Activated T-helper 17 cell treated with anti-CD3 and anti-CD28 coated beads, Interleukin-2, amount 50 U/mL, for 72 hours (primary cell): Measurements from ENCODE around the gene TOMT. TPM values are rescaled to one million over a fixed set of nuclear protein-coding genes. Genes with fewer than 3 reads are reported as not detected.

Source experiments
- ATAC-seq: fragments of 150-1000 bp; cut with Tn5 transposase; replicated peaks from 2 replicates; pipeline ENCODE4 v1.10.0; 2021; ENCODE audit warnings: mild to moderate bottlenecking, moderate library complexity
- H3K27ac Mint-ChIP-seq: one replicate; pipeline ENCODE4 v1.8.0; 2022; ENCODE audit warnings: mixed read lengths
- H3K27me3 Mint-ChIP-seq: one replicate; pipeline ENCODE4 v1.8.0; 2022; ENCODE audit warnings: mixed read lengths
- H3K36me3 Mint-ChIP-seq: one replicate; pipeline ENCODE4 v1.8.0; 2022; ENCODE audit warnings: low read depth, mild to moderate bottlenecking, mixed read lengths
- H3K4me1 Mint-ChIP-seq: one replicate; pipeline ENCODE4 v1.8.0; 2022; ENCODE audit warnings: mixed read lengths
- H3K4me3 Mint-ChIP-seq: one replicate; pipeline ENCODE4 v1.8.0; 2022; ENCODE audit warnings: mild to moderate bottlenecking, mixed read lengths
- H3K9me3 Mint-ChIP-seq: one replicate; pipeline ENCODE4 v1.8.0; 2022; ENCODE audit warnings: mixed read lengths
- total RNA-seq, 2 donors: library from RNA; stranded (reverse); gene quantifications; one replicate each; pipeline ENCODE4 v1.2.3, GENCODE V29; 2022

Gene TOMT
- total RNA-seq, 2 donors from 2014 or later = 0.26 TPM; not detected in 1

DNA sequence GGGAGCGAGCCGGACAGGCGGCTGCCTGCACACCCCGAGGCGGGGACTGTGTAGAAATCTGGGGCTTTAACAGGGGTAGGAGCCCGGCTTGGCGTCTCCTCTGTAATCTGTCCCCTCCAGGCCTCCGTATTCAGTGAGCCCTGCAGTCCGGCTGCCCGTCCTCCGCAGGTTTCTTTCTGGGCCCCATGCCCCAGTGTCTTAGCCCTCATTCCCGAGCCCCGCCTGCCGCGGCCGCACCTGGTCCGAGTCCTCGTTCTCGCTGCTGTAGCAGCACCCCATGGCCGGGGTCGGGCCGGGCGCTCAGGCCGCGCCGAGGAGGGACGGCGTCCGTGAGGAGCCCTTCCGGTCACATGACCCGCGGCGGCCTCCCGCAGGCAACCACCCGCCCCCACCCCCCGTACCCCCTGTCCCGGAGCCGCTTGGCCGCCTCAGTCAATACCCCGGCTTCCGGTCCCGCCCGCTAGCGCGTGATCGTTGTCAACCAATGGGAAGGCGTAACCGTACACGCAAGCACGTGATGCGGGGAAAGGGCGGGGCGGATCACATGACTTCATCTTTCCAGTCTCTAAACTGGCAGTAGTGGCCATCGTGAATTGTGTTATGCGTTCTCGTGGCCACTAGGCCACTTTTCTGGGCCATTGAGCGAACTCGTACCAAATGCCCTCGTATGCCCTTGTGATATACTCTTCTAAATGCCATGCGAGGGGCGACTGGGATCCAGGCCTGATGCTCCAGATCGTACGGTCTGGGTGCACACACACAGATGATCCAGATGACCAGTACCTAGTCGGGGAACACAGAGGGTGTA, 2.6 kb upstream of the TOMT start, which contains the start of gene LAMTOR1:
Gene LAMTOR1, minus strand, starts transcription at position 352 of the 808 bp plus-strand sequence. Its CDS starts 73 bp downstream, at position 279.
- Mint-ChIP-seq H3K36me3 (peaks cover 51% of the 10 kb centered on the region), H3K4me1 (peaks cover 36% of the 10 kb centered on the region), H3K27ac (peak within 1 kb of the TSS; percentile 96), H3K9me3 (no peaks in the 10 kb centered on the region), H3K4me3 (peak within 1 kb of the TSS; percentile 92), H3K27me3 (no peaks in the 10 kb centered on the region)
- ATAC-seq = peak; percentile 99

GRCh38 chr11:72103754-72104167, 2.0 kb upstream of the TOMT start:
- no peak for ATAC-seq
- Mint-ChIP-seq H3K27ac (peak overlapping the region; percentile 96), H3K27me3 (no peaks in the 10 kb centered on the region), H3K4me1 (peaks cover 36% of the 10 kb centered on the region), H3K36me3 (peaks cover 45% of the 10 kb centered on the region), H3K4me3 (peak overlapping the region; percentile 92), H3K9me3 (no peaks in the 10 kb centered on the region)

GRCh38 chr11:72111300-72112142, 5.8 kb downstream of the TOMT start:
- H3K36me3 Mint-ChIP-seq = peaks cover 32% of the 10 kb centered on the region
- peak overlapping the region; percentile 87 for H3K4me3 Mint-ChIP-seq
- H3K27ac Mint-ChIP-seq = peak overlapping the region; percentile 96
- H3K27me3 Mint-ChIP-seq = peaks cover 2% of the 10 kb centered on the region
- H3K4me1 Mint-ChIP-seq = peaks cover 24% of the 10 kb centered on the region
- ATAC-seq = peak; percentile 0
- peaks cover 10% of the 10 kb centered on the region for H3K9me3 Mint-ChIP-seq

GRCh38 chr11:72112143-72112977, 6.6 kb downstream of the TOMT start, which contains the start of gene ANAPC15:
ANAPC15 (minus strand) TSS chr11:72112695; CDS start chr11:72111276, 1,419 bp downstream.
- ATAC-seq = peak; percentile 92
- Mint-ChIP-seq H3K4me1 (peaks cover 24% of the 10 kb centered on the region), H3K27me3 (peaks cover 5% of the 10 kb centered on the region), H3K9me3 (peaks cover 10% of the 10 kb centered on the region), H3K27ac (peak within 1 kb of the TSS; percentile 96), H3K4me3 (peak within 1 kb of the TSS; percentile 87), H3K36me3 (peaks cover 29% of the 10 kb centered on the region)

DNA sequence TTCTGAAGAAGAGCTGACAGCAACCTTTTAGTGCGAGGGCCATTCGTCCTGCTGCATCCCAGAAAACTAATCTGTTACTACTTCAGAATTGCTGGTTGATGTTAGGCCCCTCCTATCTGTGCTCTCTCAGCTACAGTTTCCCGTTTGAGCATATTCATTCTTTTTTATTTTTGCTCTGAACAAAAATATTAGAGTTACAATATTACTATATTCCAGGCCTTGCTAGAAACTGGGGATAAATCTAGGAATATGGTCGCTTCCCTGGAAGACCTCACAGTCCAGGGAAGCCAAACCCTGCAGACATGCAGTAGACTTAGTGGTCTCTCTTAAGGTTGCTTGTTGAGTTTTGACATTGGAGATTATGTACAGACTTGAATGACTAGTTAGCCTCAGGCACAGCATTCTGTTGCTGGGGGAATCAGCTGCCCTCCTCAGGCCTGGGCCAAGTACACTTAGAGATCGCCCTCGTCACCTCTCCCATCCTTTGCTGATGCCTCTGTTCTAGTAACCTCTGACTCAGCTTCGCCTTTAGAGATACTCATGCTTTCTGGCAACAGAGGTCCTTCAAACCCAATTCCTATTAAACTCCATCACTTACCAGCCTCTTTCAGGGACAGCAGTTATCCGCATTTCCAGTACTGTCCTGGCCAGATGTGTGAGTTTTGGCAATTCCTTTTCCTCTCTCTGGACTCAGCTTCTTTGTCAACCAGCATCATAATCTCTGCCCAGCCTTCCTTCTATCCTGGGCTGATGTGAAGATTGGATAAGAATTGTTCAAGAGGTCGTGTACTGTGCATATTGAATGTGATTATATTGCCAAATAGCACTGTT, 7.5 kb downstream of the TOMT start:
- peak; percentile 2 for ATAC-seq
- Mint-ChIP-seq H3K27me3 (peaks cover 6% of the 10 kb centered on the region), H3K4me3 (peak overlapping the region; percentile 87)

GRCh38 chr11:72114570-72114969, 8.8 kb downstream of the TOMT start:
- Mint-ChIP-seq H3K27ac (peak overlapping the region; percentile 96), H3K4me3 (no peak overlapping the region), H3K9me3 (peaks cover 10% of the 10 kb centered on the region), H3K27me3 (peaks cover 10% of the 10 kb centered on the region), H3K4me1 (peaks cover 24% of the 10 kb centered on the region), H3K36me3 (peaks cover 26% of the 10 kb centered on the region)
- ATAC-seq = no peak

More for the DNA sequence above, 7.5 kb downstream of the TOMT start:
- H3K27ac Mint-ChIP-seq = peak overlapping the region; percentile 96
- H3K36me3 Mint-ChIP-seq = peaks cover 26% of the 10 kb centered on the region
- H3K9me3 Mint-ChIP-seq = peaks cover 10% of the 10 kb centered on the region
- H3K4me1 Mint-ChIP-seq = peaks cover 24% of the 10 kb centered on the region

- H3K36me3 Mint-ChIP-seq = peaks cover 12% of the 10 kb centered on the region
- peaks cover 10% of the 10 kb centered on the region for H3K9me3 Mint-ChIP-seq
- ATAC-seq = no peak
- H3K27me3 Mint-ChIP-seq = peaks cover 15% of the 10 kb centered on the region
- peaks cover 21% of the 10 kb centered on the region for H3K4me1 Mint-ChIP-seq
- H3K27ac Mint-ChIP-seq = no peak overlapping the region
- H3K4me3 Mint-ChIP-seq = no peak overlapping the region
Measured at GRCh38 chr11:72116019-72116755, 10.5 kb downstream of the TOMT start.

DNA sequence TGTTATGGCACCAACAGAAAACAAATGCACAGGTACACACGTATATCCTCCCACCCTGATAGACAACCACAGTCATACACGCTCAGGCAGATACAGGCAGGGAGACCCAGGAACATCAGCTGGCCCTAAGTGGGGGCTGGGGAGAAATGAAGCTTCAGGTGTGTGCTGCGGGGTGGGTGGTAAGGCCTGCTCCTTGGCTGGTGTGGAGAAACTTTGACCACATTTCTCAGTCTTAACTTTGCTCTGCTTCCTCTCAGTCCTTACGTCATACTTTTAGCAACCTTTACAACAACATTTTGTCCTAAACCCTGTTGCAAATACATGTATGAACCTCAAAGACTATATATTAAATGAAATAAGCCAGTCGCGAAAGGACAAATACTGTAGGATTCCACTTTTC, 13.5 kb downstream of the TOMT start:
- H3K27ac Mint-ChIP-seq = no peak overlapping the region
- peaks cover 2% of the 10 kb centered on the region for H3K9me3 Mint-ChIP-seq
- peaks cover 5% of the 10 kb centered on the region for H3K4me1 Mint-ChIP-seq
- ATAC-seq = no peak
- peaks cover 18% of the 10 kb centered on the region for H3K27me3 Mint-ChIP-seq
- H3K4me3 Mint-ChIP-seq = no peak overlapping the region
- H3K36me3 Mint-ChIP-seq = no peaks in the 10 kb centered on the region

DNA sequence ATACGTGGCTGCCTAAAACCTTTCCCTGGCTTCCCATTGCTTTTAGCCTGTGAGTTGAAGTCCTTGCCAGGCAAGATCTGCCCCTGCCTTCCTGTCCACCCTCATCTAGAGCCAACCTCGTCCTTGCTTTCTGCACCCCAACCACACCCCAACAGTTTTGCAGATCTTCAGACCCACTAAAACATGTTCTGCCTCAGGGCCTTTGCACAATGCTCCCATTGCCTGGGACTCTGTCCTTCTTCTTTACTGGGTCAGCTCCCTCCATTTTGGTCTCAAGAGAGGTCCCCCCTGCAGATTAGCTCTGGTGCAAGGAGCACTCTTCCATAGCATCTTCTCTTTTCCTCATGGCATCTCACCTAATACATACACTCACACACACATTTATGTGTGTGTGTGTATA, 15.2 kb downstream of the TOMT start:
- H3K9me3 Mint-ChIP-seq = no peaks in the 10 kb centered on the region
- no peaks in the 10 kb centered on the region for H3K36me3 Mint-ChIP-seq
- H3K27me3 Mint-ChIP-seq = peaks cover 18% of the 10 kb centered on the region
- no peak for ATAC-seq
- no peak overlapping the region for H3K4me3 Mint-ChIP-seq
- no peak overlapping the region for H3K27ac Mint-ChIP-seq
- H3K4me1 Mint-ChIP-seq = peaks cover 5% of the 10 kb centered on the region

DNA sequence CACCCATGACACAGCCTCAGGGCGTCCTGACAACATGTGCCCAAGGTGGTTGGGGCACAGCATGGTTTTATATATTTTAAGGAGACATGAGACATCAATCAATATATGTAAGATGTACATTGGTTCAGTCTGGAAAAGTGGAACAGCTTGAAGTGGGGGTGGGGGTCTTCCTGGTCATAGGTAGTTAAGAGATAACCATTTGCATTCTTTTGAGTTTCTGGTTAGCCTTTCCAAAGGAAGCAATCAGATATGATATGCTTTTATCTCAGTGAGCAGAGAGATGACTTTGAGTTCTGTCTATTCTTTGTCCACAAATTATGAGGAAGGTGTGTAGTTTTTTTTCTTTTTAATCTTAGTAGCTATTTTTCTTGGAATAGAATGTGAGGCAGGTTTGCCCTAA, 16.9 kb downstream of the TOMT start:
- no peaks in the 10 kb centered on the region for H3K9me3 Mint-ChIP-seq
- H3K27ac Mint-ChIP-seq = no peak overlapping the region
- peaks cover 5% of the 10 kb centered on the region for H3K4me1 Mint-ChIP-seq
- H3K27me3 Mint-ChIP-seq = peaks cover 12% of the 10 kb centered on the region
- H3K36me3 Mint-ChIP-seq = no peaks in the 10 kb centered on the region
- no peak for ATAC-seq
- H3K4me3 Mint-ChIP-seq = no peak overlapping the region

DNA sequence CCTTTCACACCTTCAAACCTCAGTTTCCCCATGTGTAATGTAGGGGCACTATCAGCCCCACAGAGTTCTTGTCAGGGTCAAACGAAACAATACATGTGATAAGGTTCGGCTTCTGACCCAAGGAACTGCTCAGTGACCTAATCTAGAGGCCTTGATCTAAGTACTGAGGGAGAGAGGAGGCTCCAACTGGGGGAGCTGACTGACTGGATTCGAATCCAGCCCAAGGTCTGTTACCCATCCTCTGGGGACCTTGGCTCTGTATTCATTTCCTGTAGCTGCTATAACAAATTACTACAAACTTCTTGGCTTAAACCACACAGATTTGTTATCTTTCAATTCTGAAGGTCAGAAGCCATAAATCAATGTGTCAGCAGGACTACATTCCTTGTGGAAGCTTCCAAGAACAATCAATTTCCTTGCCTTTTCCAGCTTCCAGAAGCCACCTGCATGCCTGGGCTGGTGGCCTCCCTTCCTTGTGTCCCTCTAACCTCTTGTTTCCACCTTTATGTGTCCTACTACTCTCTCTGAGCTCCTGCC, 17.5 kb downstream of the TOMT start:
- Mint-ChIP-seq H3K9me3 (no peaks in the 10 kb centered on the region), H3K27me3 (peaks cover 12% of the 10 kb centered on the region), H3K4me1 (peaks cover 5% of the 10 kb centered on the region), H3K36me3 (no peaks in the 10 kb centered on the region), H3K4me3 (no peak overlapping the region), H3K27ac (no peak overlapping the region)
- no peak for ATAC-seq

- Mint-ChIP-seq H3K4me3 (no peak overlapping the region), H3K4me1 (peaks cover 5% of the 10 kb centered on the region), H3K36me3 (no peaks in the 10 kb centered on the region), H3K9me3 (peaks cover 2% of the 10 kb centered on the region), H3K27ac (no peak overlapping the region), H3K27me3 (peaks cover 9% of the 10 kb centered on the region)
- ATAC-seq = no peak
Measured at GRCh38 chr11:72124046-72124445, 18.3 kb downstream of the TOMT start.
